Measurements from ENCODE around the gene NPPA. TPM values are rescaled to one million over a fixed set of nuclear protein-coding genes. Genes with fewer than 3 reads are reported as not detected.

NPPA gene
- total and polyA plus RNA-seq, 9 of the 15 experiments (the other 6 are each of a cell fraction or from before 2014, with no cell fraction given), result not detected

DNA sequence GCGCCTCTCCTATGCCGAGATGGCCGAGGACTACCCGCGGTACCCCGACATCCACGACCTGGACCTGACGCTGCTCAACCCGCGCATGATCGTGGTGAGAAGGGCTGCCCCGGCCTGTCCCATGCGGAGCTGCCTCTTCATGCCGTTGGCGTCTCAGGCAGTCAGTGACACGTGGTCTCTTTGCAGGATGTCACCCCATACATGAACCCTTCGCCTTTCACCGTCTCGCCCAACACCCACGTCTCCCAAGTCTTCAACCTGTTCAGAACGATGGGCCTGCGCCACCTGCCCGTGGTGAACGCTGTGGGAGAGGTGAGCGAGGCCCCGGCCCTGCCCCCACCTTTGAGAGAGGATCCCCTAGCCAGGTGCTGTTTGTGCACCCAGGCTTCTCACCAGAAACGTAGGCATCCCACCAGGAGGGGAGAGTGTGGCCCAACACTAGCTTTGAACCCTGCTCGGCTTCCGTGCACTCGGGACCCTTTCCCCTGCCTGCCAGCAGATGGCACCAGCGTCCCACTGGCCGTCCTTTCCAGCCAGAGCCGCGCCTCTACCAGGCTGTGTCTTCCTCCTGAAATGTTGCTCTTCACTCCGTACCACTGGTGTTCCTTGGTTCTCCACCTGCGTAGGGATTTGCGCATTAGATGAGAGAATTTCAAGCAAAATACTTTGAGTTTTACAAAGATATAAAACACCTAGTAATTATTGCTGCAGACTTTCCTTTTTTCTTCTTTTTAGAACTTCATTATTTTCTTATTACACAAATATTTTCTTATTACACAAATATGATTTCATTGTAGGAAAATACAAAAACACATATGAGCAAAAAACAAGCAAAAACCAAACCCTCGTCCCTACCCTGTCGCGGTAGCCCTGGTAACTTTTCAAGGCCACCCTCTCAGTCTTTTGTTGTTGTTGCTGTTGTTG, 9.0 kb downstream of the NPPA start (continued):
- 0 out of 2 replicates have a peak, but pooled peaks have one; percentile 10 for TF ChIP-seq TEAD4 (IDR thresholded peaks at IDR 0.05; ENCODE audit: low read length)
- no peak for TF ChIP-seq TEAD4 (CRISPR knock-in tag; IDR thresholded peaks at IDR 0.05; ENCODE audit: borderline replicate concordance)
- no peak for TF ChIP-seq ZNF197 (CRISPR knock-in tag; IDR thresholded peaks at IDR 0.05; ENCODE audit: low read depth)
- peak; percentile 19; the same call in 1 of the 2 replicates for TF ChIP-seq SOX6 (IDR thresholded peaks at IDR 0.05)
- TF ChIP-seq NFYB (IDR thresholded peaks at IDR 0.05; ENCODE audit: extremely low read depth, insufficient read length), result no peak
- TF ChIP-seq ETV6 (IDR thresholded peaks at IDR 0.05; ENCODE audit: borderline replicate concordance in 1 of 2, low read depth in 2 of 2, low read length in 1 of 2), result no peak
- TF ChIP-seq ETV6 (CRISPR knock-in tag; IDR thresholded peaks at IDR 0.05; ENCODE audit: borderline replicate concordance), result no peak
- TF ChIP-seq SMAD4 (CRISPR knock-in tag; conservative IDR thresholded peaks at IDR 0.05), result 0 out of 2 replicates have a peak, but pooled peaks have one; percentile 51
- TF ChIP-seq LARP7 (IDR thresholded peaks at IDR 0.05), result no peak
- no peak for TF ChIP-seq DIDO1 (tag; IDR thresholded peaks at IDR 0.05; ENCODE audit: low read depth)
- TF ChIP-seq ZNF766 (CRISPR knock-in tag; conservative IDR thresholded peaks at IDR 0.05), result 0 out of 2 replicates have a peak, but pooled peaks have one; percentile 36
- TF ChIP-seq, protein P1, sequence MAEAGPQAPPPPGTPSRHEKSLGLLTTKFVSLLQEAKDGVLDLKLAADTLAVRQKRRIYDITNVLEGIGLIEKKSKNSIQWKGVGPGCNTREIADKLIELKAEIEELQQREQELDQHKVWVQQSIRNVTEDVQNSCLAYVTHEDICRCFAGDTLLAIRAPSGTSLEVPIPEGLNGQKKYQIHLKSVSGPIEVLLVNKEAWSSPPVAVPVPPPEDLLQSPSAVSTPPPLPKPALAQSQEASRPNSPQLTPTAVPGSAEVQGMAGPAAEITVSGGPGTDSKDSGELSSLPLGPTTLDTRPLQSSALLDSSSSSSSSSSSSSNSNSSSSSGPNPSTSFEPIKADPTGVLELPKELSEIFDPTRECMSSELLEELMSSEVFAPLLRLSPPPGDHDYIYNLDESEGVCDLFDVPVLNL (CRISPR knock-in tag; IDR thresholded peaks at IDR 0.05; ENCODE audit: low read depth), result peak; percentile 48; the same call in 1 of the 2 replicates
- TF ChIP-seq GABPB2 (CRISPR knock-in tag; conservative IDR thresholded peaks at IDR 0.05), result no peak
- TF ChIP-seq SETDB1 (IDR thresholded peaks at IDR 0.05; ENCODE audit: low read length), result no peak
- no peak for TF ChIP-seq RBM25 (IDR thresholded peaks at IDR 0.05; ENCODE audit: low read depth, low read length, severe bottlenecking)
- TF ChIP-seq NEUROD1 (IDR thresholded peaks at IDR 0.05; ENCODE audit: borderline replicate concordance, low read depth, low read length, partially characterized antibody), result peak; percentile 49
- TF ChIP-seq TAL1 (IDR thresholded peaks at IDR 0.05), result no peak
- TF ChIP-seq GABPB1 (CRISPR knock-in tag; IDR thresholded peaks at IDR 0.05), result peak; percentile 55; the same call in 1 of the 2 replicates
- TF ChIP-seq SIN3B (IDR thresholded peaks at IDR 0.05; ENCODE audit: low read depth), result no peak
- TF ChIP-seq ATF7 (IDR thresholded peaks at IDR 0.05), result no peak; the same call in 1 of the 2 replicates
- TF ChIP-seq, protein P2, sequence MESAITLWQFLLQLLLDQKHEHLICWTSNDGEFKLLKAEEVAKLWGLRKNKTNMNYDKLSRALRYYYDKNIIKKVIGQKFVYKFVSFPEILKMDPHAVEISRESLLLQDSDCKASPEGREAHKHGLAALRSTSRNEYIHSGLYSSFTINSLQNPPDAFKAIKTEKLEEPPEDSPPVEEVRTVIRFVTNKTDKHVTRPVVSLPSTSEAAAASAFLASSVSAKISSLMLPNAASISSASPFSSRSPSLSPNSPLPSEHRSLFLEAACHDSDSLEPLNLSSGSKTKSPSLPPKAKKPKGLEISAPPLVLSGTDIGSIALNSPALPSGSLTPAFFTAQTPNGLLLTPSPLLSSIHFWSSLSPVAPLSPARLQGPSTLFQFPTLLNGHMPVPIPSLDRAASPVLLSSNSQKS (CRISPR knock-in tag; IDR thresholded peaks at IDR 0.05), result no peak
- TF ChIP-seq ZBED1 (IDR thresholded peaks at IDR 0.05), result no peak
- TF ChIP-seq PCBP2 (IDR thresholded peaks at IDR 0.05; ENCODE audit: low read depth, low read length, poor library complexity, severe bottlenecking), result no peak
- no peak for TF ChIP-seq MAFK (IDR thresholded peaks at IDR 0.05; ENCODE audit: low read length)
- TF ChIP-seq CHD2 (IDR thresholded peaks at IDR 0.05; ENCODE audit: low read depth, low read length), result no peak
- TF ChIP-seq ZNF644 (tag; IDR thresholded peaks at IDR 0.05; ENCODE audit: low read depth), result no peak
- TF ChIP-seq SMARCA4 (IDR thresholded peaks at IDR 0.05), result 0 out of 2 replicates have a peak, but pooled peaks have one; percentile 10

All from K562 (cell line).